Gastroesophageal sphincter (tissue), 4 donors: Measurements from ENCODE around the gene PRKCZ. TPM values are rescaled to one million over a fixed set of nuclear protein-coding genes. Genes with fewer than 3 reads are reported as not detected.

Source experiments
- ATAC-seq: fragments of 150-250 bp; one replicate; pipeline ENCODE4 v1.9.1; 2016; ENCODE audit warnings: mild to moderate bottlenecking, moderate library complexity
- H3K27ac ChIP-seq, 4 donors: fragments of 200-600 bp; sonication (generic) in 3 of 4; 1 replicate in 3 of 4; 2 replicates in 1 of 4; pipeline ENCODE4 v1.5.1; 2016 to 2019
- H3K27me3 ChIP-seq: fragments of 200-600 bp; sonication (generic); one replicate; pipeline ENCODE4 v1.5.1; 2019
- H3K36me3 ChIP-seq, 2 donors: fragments of 200-600 bp; sonication (generic); one replicate each; pipeline ENCODE4 v1.5.1; 2019; ENCODE audit warnings: control low read depth in 1 of 2
- H3K4me1 ChIP-seq, 3 donors: fragments of 200-600 bp; sonication (generic); 1 replicate in 2 of 3; 2 replicates in 1 of 3; pipeline ENCODE4 v1.5.1; 2016 to 2019; ENCODE audit warnings: control low read depth in 2 of 3
- H3K4me3 ChIP-seq, 2 donors: fragments of 200-600 bp; sonication (generic); one replicate each; pipeline ENCODE4 v1.5.1; 2019; ENCODE audit warnings: mild to moderate bottlenecking in 1 of 2, moderate library complexity in 1 of 2
- H3K9me3 ChIP-seq, 3 donors: fragments of 200-600 bp; sonication (generic); one replicate each; pipeline ENCODE4 v1.5.1; 2017 to 2019; ENCODE audit warnings: control low read depth in 2 of 3
- EP300 ChIP-seq: sonication (generic); formaldehyde crosslinking; IDR thresholded peaks from one replicate; pipeline ENCODE4 v1.6.1; 2017; ENCODE audit warnings: antibody characterized with exemption, mild to moderate bottlenecking
- POLR2A ChIP-seq, 2 donors: fragments of 450-650 bp; IDR thresholded peaks; one replicate each; pipeline ENCODE4 v1.6.1; 2017; ENCODE audit warnings: antibody characterized with exemption in 2 of 2, mild to moderate bottlenecking in 2 of 2, moderate library complexity in 1 of 2
- POLR2AphosphoS5 ChIP-seq: sonication (generic); formaldehyde crosslinking; IDR thresholded peaks from one replicate; pipeline ENCODE4 v1.6.1; 2017; ENCODE audit warnings: antibody characterized with exemption
- WGBS, 2 donors: methylation state at CpG; one replicate each; pipeline ENCODE4 v1.1.5; 2018; ENCODE audit warnings: low coverage in 1 of 2; 5-methylcytosine and 5-hydroxymethylcytosine counted together
- total RNA-seq, 4 donors: library from RNA; depleted of rRNA; stranded (reverse); fragments of >200 nt; gene quantifications; one replicate each; pipeline ENCODE4 v1.1.0, GENCODE V29; 2016
- TF ChIP-seq, protein P1 (sequence below), 4 experiments: fragments of 200-600 bp in 2 of 4; fragments of 450-650 bp in 2 of 4; sonication (generic) in 1 of 4; IDR thresholded peaks; one replicate each; pipeline ENCODE4 v1.5.1; 2017 to 2019; ENCODE audit warnings: antibody characterized with exemption in 4 of 4, mild to moderate bottlenecking in 2 of 4, moderate library complexity in 2 of 4

Gene PRKCZ
- total RNA-seq, 4 donors from 2014 or later, result 2.4 to 3.8 (median 2.9) TPM

DNA sequence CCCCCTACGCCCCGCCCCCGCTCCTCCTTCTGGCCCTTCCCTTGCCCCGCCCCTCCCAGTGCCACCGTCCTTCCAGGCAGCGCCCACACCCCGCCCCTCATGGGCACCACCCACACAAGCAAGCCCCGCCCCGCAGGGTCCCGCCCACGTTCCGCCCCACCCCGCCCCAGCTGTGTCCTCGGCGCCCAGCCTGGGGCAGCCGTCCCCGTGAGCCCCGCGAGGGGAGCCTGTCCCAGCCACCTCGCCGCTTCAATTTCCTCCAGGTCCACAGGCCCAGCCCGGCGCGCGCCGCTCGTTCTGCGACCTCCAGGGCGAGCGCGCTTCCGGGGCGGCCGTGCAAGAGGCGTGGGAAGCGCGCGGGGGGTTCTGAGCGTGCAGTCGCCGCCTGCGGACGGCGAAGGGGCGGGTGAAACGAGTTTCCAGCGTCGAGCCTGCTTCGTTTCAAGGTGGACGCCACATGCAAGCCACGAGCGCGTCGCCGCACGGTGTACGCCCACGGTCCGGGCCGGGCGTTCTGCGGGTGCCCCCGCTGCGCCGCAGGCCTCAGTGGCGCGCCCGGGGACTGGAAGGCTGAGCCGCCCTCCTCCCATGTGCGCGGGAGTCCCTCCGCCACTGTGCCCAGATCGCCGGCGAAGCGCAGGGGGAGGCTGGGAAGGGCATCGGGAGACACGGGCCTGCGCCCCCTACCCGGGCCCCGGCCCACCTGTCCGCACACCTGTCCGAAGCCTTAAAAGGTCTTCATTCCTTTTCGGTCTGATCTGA, 155.2 kb downstream of the PRKCZ start:
- H3K4me1 ChIP-seq, result peaks cover 0 to 82% (median 68%) of the 10 kb centered on the region in 3 donors
- no CpG with 5 or more reads among the region's 84 CpGs for WGBS, 2 donors

DNA sequence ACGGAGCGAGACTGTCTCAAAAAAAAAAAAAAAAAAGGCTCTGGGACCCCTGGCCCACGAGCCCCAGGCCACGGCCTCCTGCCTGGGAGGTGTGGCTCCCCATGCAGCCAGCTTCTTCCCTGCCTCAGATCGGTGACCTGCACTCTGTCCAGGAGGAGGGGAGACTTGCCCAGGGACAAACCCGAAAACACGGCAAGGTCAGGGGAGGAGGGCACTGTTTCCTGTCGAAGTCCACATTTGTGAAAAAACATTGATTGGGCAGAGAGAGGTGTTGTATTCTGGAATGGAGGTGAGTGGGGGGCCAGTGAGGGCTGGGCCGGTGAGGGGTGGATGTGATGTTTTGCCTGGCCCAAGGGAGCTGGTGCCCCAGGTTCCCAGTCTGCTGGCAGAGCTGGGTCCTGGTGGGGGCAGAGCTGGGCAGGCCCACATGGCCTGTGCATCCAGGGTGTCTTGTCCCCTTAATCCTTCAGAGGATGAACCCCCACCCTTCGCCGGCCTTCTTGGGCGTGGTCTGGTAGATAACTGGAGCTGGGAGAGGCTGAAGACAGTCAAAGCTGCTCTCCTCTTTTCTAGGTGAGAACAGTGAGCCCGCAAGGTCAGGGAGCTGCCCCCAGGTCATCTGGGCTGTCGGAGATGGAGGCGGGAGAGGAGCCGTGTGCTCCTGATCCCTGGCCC, 156.7 kb downstream of the PRKCZ start:
- ATAC-seq, result no peak
- no peaks in the 10 kb centered on the region for H3K27me3 ChIP-seq
- TF ChIP-seq EP300 (no peak), POLR2A (IDR thresholded peaks at IDR 0.05) (no peak), POLR2AphosphoS5 (no peak)
- TF ChIP-seq, protein P1, sequence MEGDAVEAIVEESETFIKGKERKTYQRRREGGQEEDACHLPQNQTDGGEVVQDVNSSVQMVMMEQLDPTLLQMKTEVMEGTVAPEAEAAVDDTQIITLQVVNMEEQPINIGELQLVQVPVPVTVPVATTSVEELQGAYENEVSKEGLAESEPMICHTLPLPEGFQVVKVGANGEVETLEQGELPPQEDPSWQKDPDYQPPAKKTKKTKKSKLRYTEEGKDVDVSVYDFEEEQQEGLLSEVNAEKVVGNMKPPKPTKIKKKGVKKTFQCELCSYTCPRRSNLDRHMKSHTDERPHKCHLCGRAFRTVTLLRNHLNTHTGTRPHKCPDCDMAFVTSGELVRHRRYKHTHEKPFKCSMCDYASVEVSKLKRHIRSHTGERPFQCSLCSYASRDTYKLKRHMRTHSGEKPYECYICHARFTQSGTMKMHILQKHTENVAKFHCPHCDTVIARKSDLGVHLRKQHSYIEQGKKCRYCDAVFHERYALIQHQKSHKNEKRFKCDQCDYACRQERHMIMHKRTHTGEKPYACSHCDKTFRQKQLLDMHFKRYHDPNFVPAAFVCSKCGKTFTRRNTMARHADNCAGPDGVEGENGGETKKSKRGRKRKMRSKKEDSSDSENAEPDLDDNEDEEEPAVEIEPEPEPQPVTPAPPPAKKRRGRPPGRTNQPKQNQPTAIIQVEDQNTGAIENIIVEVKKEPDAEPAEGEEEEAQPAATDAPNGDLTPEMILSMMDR (IDR thresholded peaks at IDR 0.05), result no peak
- WGBS, 2 donors, result 69 to 74% methylated on average over 6 to 7 of the region's 16 CpGs
- peak overlapping the region in 1 of 2 donors; percentile 27 for H3K4me3 ChIP-seq
- H3K36me3 ChIP-seq, result no peaks in the 10 kb centered on the region
- peak overlapping the region; percentile 64 to 94 (median 87) for H3K27ac ChIP-seq
- H3K9me3 ChIP-seq, result no peaks in the 10 kb centered on the region
- peaks cover 0 to 84% (median 61%) of the 10 kb centered on the region in 3 donors for H3K4me1 ChIP-seq

More for the DNA sequence above, 155.2 kb downstream of the PRKCZ start:
- no peaks in the 10 kb centered on the region for H3K9me3 ChIP-seq
- TF ChIP-seq POLR2AphosphoS5 (peak; percentile 48), EP300 (no peak), POLR2A (IDR thresholded peaks at IDR 0.05) (peak; percentile 25 to 65)
- TF ChIP-seq, protein P1 (IDR thresholded peaks at IDR 0.05), result peak in 2 of 4 experiments; percentile 31 to 38
- peak overlapping the region; percentile 51 to 94 (median 87) for H3K27ac ChIP-seq
- ATAC-seq, result peak; percentile 79
- H3K4me3 ChIP-seq, result peak overlapping the region; percentile 27 to 55
- H3K27me3 ChIP-seq, result no peaks in the 10 kb centered on the region
- no peaks in the 10 kb centered on the region for H3K36me3 ChIP-seq

DNA sequence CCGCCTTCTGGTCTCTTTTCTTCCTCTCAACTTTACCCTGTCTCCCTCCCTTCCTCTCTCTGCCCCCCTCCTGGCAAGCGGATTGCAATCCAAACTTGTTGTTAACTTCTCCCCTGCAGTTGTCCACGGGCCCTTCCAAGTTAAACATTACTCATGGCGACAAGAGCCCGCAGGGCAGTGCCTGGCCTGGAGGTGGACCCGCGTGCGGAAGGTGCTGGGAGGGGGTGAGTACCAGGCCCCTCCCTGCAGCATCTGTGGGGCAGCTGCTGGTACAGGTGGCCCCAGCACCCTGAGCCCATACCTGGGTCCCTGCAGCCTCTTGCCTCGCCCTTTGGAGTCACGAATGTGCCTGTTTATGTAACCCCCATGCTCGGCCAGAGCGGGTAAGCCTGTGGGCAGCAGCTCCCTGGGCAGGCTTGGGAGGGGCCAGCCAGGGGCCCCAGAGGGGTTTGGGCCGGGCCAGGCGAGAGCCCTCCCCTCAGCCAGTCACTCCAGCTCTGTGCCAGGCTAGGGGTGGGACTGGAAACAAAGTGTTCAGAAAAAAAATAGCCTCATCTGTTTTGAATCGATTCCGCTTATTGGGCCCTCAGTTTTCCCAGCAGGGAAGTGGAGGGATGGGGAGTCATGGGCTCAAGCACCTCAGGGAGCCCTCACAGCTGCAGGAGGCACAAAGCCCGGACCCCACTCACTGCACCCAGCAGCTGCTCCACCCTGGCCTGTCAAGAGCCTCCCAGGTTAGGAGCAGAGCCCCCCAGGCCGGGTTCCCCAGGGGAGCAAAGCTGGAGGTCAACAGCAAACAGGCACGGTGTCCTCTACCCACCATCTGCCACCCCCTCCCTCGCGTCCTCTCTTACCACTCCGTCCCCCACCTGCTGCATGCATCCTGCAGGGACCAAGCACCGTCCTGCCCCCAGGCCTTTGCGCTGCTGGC, 158.4 kb downstream of the PRKCZ start:
- no peak overlapping the region for H3K4me3 ChIP-seq
- peak; percentile 6 for ATAC-seq
- 50 to 82% methylated on average over 3 to 8 of the region's 24 CpGs for WGBS, 2 donors

DNA sequence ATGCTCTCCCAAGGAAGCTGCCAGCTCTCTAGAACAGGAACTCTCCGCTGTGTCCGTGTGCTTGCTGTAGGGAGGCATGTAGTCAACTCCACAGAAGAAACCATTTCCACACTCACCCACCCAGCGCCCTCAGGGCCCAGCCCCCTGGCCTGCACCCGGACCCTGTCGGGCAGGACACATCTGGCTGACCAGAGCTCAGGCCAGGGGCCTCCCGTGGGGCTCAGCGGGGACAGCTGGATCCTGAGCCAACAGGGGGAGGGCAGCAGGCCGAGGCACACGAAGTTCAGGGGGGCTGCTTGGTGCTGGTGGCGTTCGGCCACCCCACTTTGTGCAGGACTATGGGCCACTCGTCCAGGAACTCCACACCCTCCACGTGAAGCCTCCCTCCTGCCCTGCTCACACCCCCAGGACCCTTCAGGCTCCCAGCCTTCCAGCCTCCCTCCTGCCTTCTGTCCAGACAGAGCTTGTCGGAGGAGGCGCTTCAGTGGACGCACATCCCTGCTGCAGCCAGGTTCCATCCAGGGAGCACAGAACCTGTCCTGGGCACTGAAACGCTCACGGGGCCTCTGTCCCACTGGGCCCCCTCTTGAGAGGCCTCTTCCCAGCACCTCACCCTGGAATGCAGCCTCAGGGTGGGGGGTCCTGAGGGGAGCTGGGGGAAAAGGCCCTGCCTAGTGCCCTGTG, 159.3 kb downstream of the PRKCZ start:
- Histone ChIP-seq H3K27ac (peak overlapping the region; percentile 68 to 94 (median 87)), H3K4me1 (peaks cover 9 to 89% (median 71%) of the 10 kb centered on the region in 3 donors), H3K36me3 (no peaks in the 10 kb centered on the region), H3K27me3 (no peaks in the 10 kb centered on the region), H3K9me3 (no peaks in the 10 kb centered on the region), H3K4me3 (no peak overlapping the region)
- no peak for ATAC-seq
- WGBS, 2 donors, result 57 to 79% methylated on average over 2 of the region's 18 CpGs
- TF ChIP-seq POLR2A (IDR thresholded peaks at IDR 0.05), result no peak
- TF ChIP-seq EP300, result no peak
- no peak for TF ChIP-seq POLR2AphosphoS5
- TF ChIP-seq, protein P1 (IDR thresholded peaks at IDR 0.05), result no peak

More for the DNA sequence above, 158.4 kb downstream of the PRKCZ start:
- Histone ChIP-seq H3K4me1 (peaks cover 4 to 89% (median 71%) of the 10 kb centered on the region in 3 donors), H3K9me3 (no peaks in the 10 kb centered on the region), H3K27me3 (no peaks in the 10 kb centered on the region), H3K27ac (peak overlapping the region; percentile 68 to 94 (median 87)), H3K36me3 (no peaks in the 10 kb centered on the region)
- TF ChIP-seq EP300 (no peak), POLR2A (IDR thresholded peaks at IDR 0.05) (no peak), POLR2AphosphoS5 (peak; percentile 58)
- TF ChIP-seq, protein P1 (IDR thresholded peaks at IDR 0.05), result peak in 2 of 4 experiments; percentile 9 to 13
